Astrocyte (in vitro differentiated cells and primary cell): Measurements from ENCODE around the gene ESRRB. TPM values are rescaled to one million over a fixed set of nuclear protein-coding genes. Genes with fewer than 3 reads are reported as not detected.

ENCODE experiments used
- DNase-seq: peaks from one replicate; pipeline ENCODE4 v3.0.0-alpha.2; 2010; ENCODE audit warnings: low read depth
- FAIRE-seq: peaks from 2 replicates; lab custom pipeline; 2011; peaks lifted over from hg19 to GRCh38; lab: Jason Lieb, UNC
- H2AFZ ChIP-seq: 2 replicates; pipeline ENCODE4 v1.6.0; 2012; ENCODE audit warnings: low read depth, low read length, inconsistent platforms
- H3K27ac ChIP-seq: 2 replicates; pipeline ENCODE4 v1.5.1; 2011; ENCODE audit warnings: low read depth, low read length, inconsistent platforms
- H3K27me3 ChIP-seq: 2 replicates; pipeline ENCODE4 v1.6.0; 2011; ENCODE audit warnings: low read length, inconsistent platforms; ENCODE audit not compliant: insufficient read depth
- H3K36me3 ChIP-seq: 2 replicates; pipeline ENCODE4 v1.5.1; 2011; ENCODE audit warnings: low read length, inconsistent platforms; ENCODE audit not compliant: insufficient read depth
- H3K4me1 ChIP-seq: 2 replicates; pipeline ENCODE4 v1.5.1; 2011; ENCODE audit warnings: low read length, inconsistent platforms; ENCODE audit not compliant: insufficient read depth
- H3K4me2 ChIP-seq: 2 replicates; pipeline ENCODE4 v1.6.0; 2012; ENCODE audit warnings: low read length, inconsistent platforms
- H3K4me3 ChIP-seq: 2 replicates; pipeline ENCODE4 v1.5.1; 2011; ENCODE audit warnings: low read depth, mild to moderate bottlenecking, low read length, inconsistent platforms; ENCODE audit not compliant: insufficient read depth
- H3K79me2 ChIP-seq: 2 replicates; pipeline ENCODE4 v1.6.0; 2012; ENCODE audit warnings: mild to moderate bottlenecking, low read length, inconsistent platforms; ENCODE audit not compliant: insufficient read depth
- H3K9ac ChIP-seq: 2 replicates; pipeline ENCODE4 v1.6.0; 2012; ENCODE audit warnings: mild to moderate bottlenecking, low read length, inconsistent platforms
- H3K9me3 ChIP-seq: 2 replicates; pipeline ENCODE4 v1.5.1; 2012; ENCODE audit warnings: low read depth, mild to moderate bottlenecking, low read length, inconsistent platforms; ENCODE audit not compliant: insufficient read depth
- H4K20me1 ChIP-seq: 2 replicates; pipeline ENCODE4 v1.6.0; 2012; ENCODE audit warnings: low read length, inconsistent platforms; ENCODE audit not compliant: insufficient read depth
- H3K27ac Mint-ChIP-seq: one replicate; pipeline ENCODE4 v1.8.0; 2021; ENCODE audit warnings: mild to moderate bottlenecking, mixed read lengths; ENCODE audit not compliant: unreplicated experiment
- H3K27me3 Mint-ChIP-seq: one replicate; pipeline ENCODE4 v1.8.0; 2021; ENCODE audit warnings: low read depth, mixed read lengths; ENCODE audit not compliant: unreplicated experiment
- H3K36me3 Mint-ChIP-seq: one replicate; pipeline ENCODE4 v1.8.0; 2021; ENCODE audit warnings: low read depth, mixed read lengths; ENCODE audit not compliant: unreplicated experiment
- H3K4me1 Mint-ChIP-seq: one replicate; pipeline ENCODE4 v1.8.0; 2021; ENCODE audit warnings: low read depth, mixed read lengths; ENCODE audit not compliant: unreplicated experiment
- H3K4me3 Mint-ChIP-seq: one replicate; pipeline ENCODE4 v1.8.0; 2021; ENCODE audit warnings: mild to moderate bottlenecking, moderate library complexity, mixed read lengths; ENCODE audit not compliant: unreplicated experiment
- H3K9me3 Mint-ChIP-seq: one replicate; pipeline ENCODE4 v1.8.0; 2021; ENCODE audit warnings: mild to moderate bottlenecking, mixed read lengths; ENCODE audit not compliant: unreplicated experiment
- EZH2 ChIP-seq: IDR thresholded peaks from 2 replicates; pipeline ENCODE4 v1.6.1; 2012; ENCODE audit warnings: mild to moderate bottlenecking, low read length, inconsistent platforms; ENCODE audit not compliant: insufficient read depth
- total RNA-seq: library from RNA; stranded (reverse); gene quantifications from 2 replicates; pipeline ENCODE4 v1.2.1, GENCODE V29; 2021
- TF ChIP-seq, protein P1 (sequence below): IDR thresholded peaks from 2 replicates; pipeline ENCODE4 v1.5.1; 2011; ENCODE audit warnings: low read depth, mild to moderate bottlenecking, inconsistent platforms, low read length, moderate library complexity; ENCODE audit not compliant: insufficient read depth

Gene ESRRB
- total RNA-seq, 1 donor from 2014 or later = not detected

DNA sequence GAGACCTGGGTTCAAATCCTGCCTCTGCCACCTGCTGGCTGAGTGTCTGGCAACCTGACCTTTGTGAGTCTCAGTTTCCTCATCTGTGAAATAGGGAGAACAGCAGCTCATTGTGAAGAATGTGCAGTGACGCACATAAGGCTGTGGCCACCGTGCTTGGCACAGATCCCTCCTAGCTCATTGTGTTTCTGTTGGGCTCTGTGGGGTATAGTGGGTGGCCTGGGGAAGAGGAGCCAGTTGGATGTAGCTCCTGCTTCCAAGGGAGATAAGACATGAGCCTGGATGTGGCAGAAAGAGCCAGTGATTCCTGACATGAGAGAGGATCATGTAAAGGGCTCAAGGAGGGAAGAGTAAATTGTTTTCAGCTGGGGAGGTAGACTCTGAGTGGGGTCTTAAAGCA lies 120.0 kb downstream of the ESRRB start:
- no peak overlapping the region for H3K27ac Mint-ChIP-seq
- TF ChIP-seq, protein P1, sequence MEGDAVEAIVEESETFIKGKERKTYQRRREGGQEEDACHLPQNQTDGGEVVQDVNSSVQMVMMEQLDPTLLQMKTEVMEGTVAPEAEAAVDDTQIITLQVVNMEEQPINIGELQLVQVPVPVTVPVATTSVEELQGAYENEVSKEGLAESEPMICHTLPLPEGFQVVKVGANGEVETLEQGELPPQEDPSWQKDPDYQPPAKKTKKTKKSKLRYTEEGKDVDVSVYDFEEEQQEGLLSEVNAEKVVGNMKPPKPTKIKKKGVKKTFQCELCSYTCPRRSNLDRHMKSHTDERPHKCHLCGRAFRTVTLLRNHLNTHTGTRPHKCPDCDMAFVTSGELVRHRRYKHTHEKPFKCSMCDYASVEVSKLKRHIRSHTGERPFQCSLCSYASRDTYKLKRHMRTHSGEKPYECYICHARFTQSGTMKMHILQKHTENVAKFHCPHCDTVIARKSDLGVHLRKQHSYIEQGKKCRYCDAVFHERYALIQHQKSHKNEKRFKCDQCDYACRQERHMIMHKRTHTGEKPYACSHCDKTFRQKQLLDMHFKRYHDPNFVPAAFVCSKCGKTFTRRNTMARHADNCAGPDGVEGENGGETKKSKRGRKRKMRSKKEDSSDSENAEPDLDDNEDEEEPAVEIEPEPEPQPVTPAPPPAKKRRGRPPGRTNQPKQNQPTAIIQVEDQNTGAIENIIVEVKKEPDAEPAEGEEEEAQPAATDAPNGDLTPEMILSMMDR = no peak
- no peak for TF ChIP-seq EZH2
- FAIRE-seq = no peak

GRCh38 chr14:76496595-76496994 lies 120.7 kb downstream of the ESRRB start:
- no peak overlapping the region for H3K4me2 ChIP-seq
- TF ChIP-seq, protein P1 = no peak
- TF ChIP-seq EZH2 = no peak
- Mint-ChIP-seq H3K4me1 (peaks cover 3% of the 10 kb centered on the region), H3K27ac (no peak overlapping the region), H3K9me3 (no peaks in the 10 kb centered on the region), H3K27me3 (peaks cover 20% of the 10 kb centered on the region), H3K4me3 (no peak overlapping the region), H3K36me3 (no peaks in the 10 kb centered on the region)
- no peaks in the 10 kb centered on the region for H3K4me1 ChIP-seq
- no peak overlapping the region for H2AFZ ChIP-seq
- no peak overlapping the region for H3K4me3 ChIP-seq
- H3K9me3 ChIP-seq = no peaks in the 10 kb centered on the region
- H3K27ac ChIP-seq = no peak overlapping the region
- no peak for FAIRE-seq
- H3K27me3 ChIP-seq = no peaks in the 10 kb centered on the region
- no peak overlapping the region for H3K9ac ChIP-seq
- H4K20me1 ChIP-seq = no peaks in the 10 kb centered on the region
- H3K79me2 ChIP-seq = no peaks in the 10 kb centered on the region
- no peaks in the 10 kb centered on the region for H3K36me3 ChIP-seq
- no peak for DNase-seq

More for the DNA sequence above, 120.0 kb downstream of the ESRRB start:
- H3K4me1 ChIP-seq = no peaks in the 10 kb centered on the region
- no peak overlapping the region for H3K9ac ChIP-seq
- H3K9me3 Mint-ChIP-seq = no peaks in the 10 kb centered on the region
- H2AFZ ChIP-seq = no peak overlapping the region
- H3K79me2 ChIP-seq = no peaks in the 10 kb centered on the region
- no peak for DNase-seq
- no peak overlapping the region for H3K4me3 Mint-ChIP-seq
- H3K36me3 ChIP-seq = no peaks in the 10 kb centered on the region
- no peak overlapping the region for H3K4me3 ChIP-seq
- H4K20me1 ChIP-seq = no peaks in the 10 kb centered on the region
- peaks cover 3% of the 10 kb centered on the region for H3K4me1 Mint-ChIP-seq
- no peaks in the 10 kb centered on the region for H3K36me3 Mint-ChIP-seq
- H3K4me2 ChIP-seq = no peak overlapping the region
- H3K27me3 ChIP-seq = no peaks in the 10 kb centered on the region
- H3K9me3 ChIP-seq = no peaks in the 10 kb centered on the region
- H3K27me3 Mint-ChIP-seq = peaks cover 17% of the 10 kb centered on the region
- no peak overlapping the region for H3K27ac ChIP-seq

GRCh38 chr14:76497550-76498462 lies 121.9 kb downstream of the ESRRB start:
- Mint-ChIP-seq H3K4me1 (peaks cover 3% of the 10 kb centered on the region), H3K27me3 (peaks cover 21% of the 10 kb centered on the region), H3K36me3 (no peaks in the 10 kb centered on the region), H3K4me3 (no peak overlapping the region), H3K27ac (no peak overlapping the region), H3K9me3 (no peaks in the 10 kb centered on the region)
- H3K4me2 ChIP-seq = no peak overlapping the region
- no peak overlapping the region for H3K4me3 ChIP-seq
- H3K27me3 ChIP-seq = no peaks in the 10 kb centered on the region
- no peak overlapping the region for H3K27ac ChIP-seq
- no peak overlapping the region for H3K9ac ChIP-seq
- FAIRE-seq (no peak), DNase-seq (no peak)
- no peaks in the 10 kb centered on the region for H4K20me1 ChIP-seq
- no peak overlapping the region for H2AFZ ChIP-seq
- no peaks in the 10 kb centered on the region for H3K79me2 ChIP-seq
- H3K36me3 ChIP-seq = no peaks in the 10 kb centered on the region
- H3K9me3 ChIP-seq = no peaks in the 10 kb centered on the region
- no peaks in the 10 kb centered on the region for H3K4me1 ChIP-seq
- TF ChIP-seq, protein P1 = no peak
- TF ChIP-seq EZH2 = no peak
